ENCODE data around the gene ALDH3B2. TPM values are rescaled to one million over a fixed set of nuclear protein-coding genes. Genes with fewer than 3 reads are reported as not detected.

ALDH3B2 gene
- total RNA-seq, 4 donors from 2014 or later = not detected

Small RNA genes lying within 50 kb of the gene (small RNA-seq; reads per million reads assigned to genes)
- gene RPL37P2 = 0 reads per million in 3 donors

Other genes starting within 250 kb of the ALDH3B2 start
- 10 to 100 TPM; 34.0 to 51.0 (median 48.0) TPM for gene RPS6KB2, start 246.1 kb downstream of the ALDH3B2 start, total RNA-seq
- gene PTPRCAP, start 236.9 kb downstream of the ALDH3B2 start, total RNA-seq = 1 to 10 TPM; 2.4 to 8.9 (median 3.6) TPM
- 10 to 100 TPM; 48.6 to 87.1 (median 70.7) TPM for gene CORO1B, start 231.1 kb downstream of the ALDH3B2 start, total RNA-seq
- not detected for gene GPR152, start 221.9 kb downstream of the ALDH3B2 start, total RNA-seq
- gene CABP4, start 219.3 kb downstream of the ALDH3B2 start, total RNA-seq = 1 to 10 TPM in 2 of 4 donors, under 1 TPM in 2; 0.50 to 2.9 (median 1.5) TPM
- 10 to 100 TPM; 36.1 to 48.7 (median 46.2) TPM for gene TMEM134, start 205.4 kb downstream of the ALDH3B2 start, total RNA-seq
- gene AIP, start 191.6 kb downstream of the ALDH3B2 start, total RNA-seq = 100 to 1,000 TPM in 3 of 4 donors, 10 to 100 TPM in 1; 68.1 to 121 (median 108) TPM
- 10 to 100 TPM; 11.6 to 23.6 (median 15.3) TPM for gene PITPNM1, start 169.3 kb downstream of the ALDH3B2 start, total RNA-seq
- gene CDK2AP2, start 166.5 kb downstream of the ALDH3B2 start, total RNA-seq = 100 to 1,000 TPM in 1 of 4 donors, 10 to 100 TPM in 3; 61.0 to 111 (median 67.8) TPM
- gene CABP2, start 151.2 kb downstream of the ALDH3B2 start, total RNA-seq = not detected
- 100 to 1,000 TPM; 469 to 810 (median 596) TPM for gene GSTP1, start 90.8 kb downstream of the ALDH3B2 start, total RNA-seq
- gene NDUFV1, start 67.7 kb downstream of the ALDH3B2 start, total RNA-seq = 100 to 1,000 TPM; 196 to 252 (median 212) TPM
- gene NUDT8, start 44.7 kb downstream of the ALDH3B2 start, total RNA-seq = 1 to 10 TPM; 1.9 to 4.8 (median 3.5) TPM
- not detected for gene TBX10, start 34.9 kb downstream of the ALDH3B2 start, total RNA-seq
- not detected for gene ACY3, start 23.9 kb downstream of the ALDH3B2 start, total RNA-seq

All from esophagus muscularis mucosa (tissue), 4 donors.